PC-3 (cell line): ENCODE data around the gene POLA1. TPM values are rescaled to one million over a fixed set of nuclear protein-coding genes. Genes with fewer than 3 reads are reported as not detected.

ENCODE experiments used
- ATAC-seq: fragments of 200-7000 bp; cut with Tn5 transposase; 2 replicates; pipeline ENCODE4 v1.9.1; 2020; ENCODE audit warnings: mild to moderate bottlenecking, moderate library complexity
- BruUV-seq: library from RNA; stranded (reverse); fragments of 400-500 nt; replicated peaks from 2 replicates; lab custom pipeline; 2021; lab: Mats Ljungman, UMichigan
- CTCF ChIA-PET: fragments of 300-600 bp; sonication (Branson Sonifier 250); formaldehyde crosslinking; loops from one replicate; lab custom pipeline; 2022; ENCODE audit warnings: antibody characterized with exemption; lab: Charles Lee
- POLR2A ChIA-PET: fragments of 300-600 bp; sonication (Branson Sonifier 250); formaldehyde crosslinking; loops from one replicate; lab custom pipeline; 2022; ENCODE audit warnings: antibody characterized with exemption; ENCODE audit not compliant: unreplicated experiment; lab: Charles Lee
- DNase-seq: peaks from one replicate; pipeline ENCODE4 v3.0.0-alpha.2; 2015
- H2AFZ ChIP-seq: fragments of 300-600 bp; sonication (generic); 2 replicates; pipeline ENCODE4 v1.6.0; 2016; ENCODE audit warnings: antibody characterized with exemption, low read length
- H3F3A ChIP-seq: fragments of 300-600 bp; sonication (generic); one replicate; pipeline ENCODE4 v1.6.0; 2017; ENCODE audit warnings: antibody characterized with exemption, low read length, control low read depth, mild to moderate bottlenecking; ENCODE audit not compliant: unreplicated experiment
- H3K27ac ChIP-seq: fragments of 300-600 bp; sonication (generic); 2 replicates; pipeline ENCODE4 v1.5.1; 2016; ENCODE audit warnings: mild to moderate bottlenecking, low read length
- H3K27me3 ChIP-seq: fragments of 300-600 bp; sonication (generic); 2 replicates; pipeline ENCODE4 v1.6.1; 2016; ENCODE audit warnings: low read length, mixed read lengths
- H3K36me3 ChIP-seq: fragments of 300-600 bp; sonication (generic); 2 replicates; pipeline ENCODE4 v1.6.1; 2016; ENCODE audit warnings: low read depth, mixed run types, low read length, mixed read lengths
- H3K4me1 ChIP-seq: fragments of 300-600 bp; sonication (generic); 2 replicates; pipeline ENCODE4 v1.5.1; 2016; ENCODE audit warnings: low read length; ENCODE audit not compliant: insufficient read depth
- H3K4me2 ChIP-seq: fragments of 300-600 bp; sonication (generic); 2 replicates; pipeline ENCODE4 v1.6.0; 2016; ENCODE audit warnings: low read length
- H3K4me3 ChIP-seq: fragments of 300-600 bp; sonication (generic); 2 replicates; pipeline ENCODE4 v1.5.1; 2016; ENCODE audit warnings: mild to moderate bottlenecking, low read length, mixed read lengths
- H3K79me2 ChIP-seq: fragments of 300-600 bp; sonication (generic); 2 replicates; pipeline ENCODE4 v1.6.1; 2017; ENCODE audit warnings: low read length, mixed read lengths
- H3K9ac ChIP-seq: fragments of 300-600 bp; sonication (generic); 2 replicates; pipeline ENCODE4 v1.6.0; 2016; ENCODE audit warnings: mild to moderate bottlenecking, low read length
- H3K9me2 ChIP-seq: fragments of 300-600 bp; sonication (generic); replicated peaks from 2 replicates; pipeline ENCODE4 v1.6.1; 2016; ENCODE audit warnings: mixed run types, low read length, mixed read lengths
- H3K9me3 ChIP-seq: fragments of 300-600 bp; sonication (generic); 2 replicates; pipeline ENCODE4 v1.6.1; 2016; ENCODE audit warnings: low read length, mixed read lengths
- H4K20me1 ChIP-seq: fragments of 300-600 bp; sonication (generic); 2 replicates; pipeline ENCODE4 v1.6.1; 2016; ENCODE audit warnings: low read length, mixed read lengths
- EZH2 ChIP-seq: fragments of 300-600 bp; sonication (generic); IDR thresholded peaks from one replicate; pipeline ENCODE4 v1.6.1; 2017; ENCODE audit warnings: antibody characterized with exemption, mild to moderate bottlenecking, low read length; ENCODE audit not compliant: unreplicated experiment
- EZH2phosphoT487 ChIP-seq: fragments of 300-600 bp; sonication (generic); IDR thresholded peaks from 2 replicates; pipeline ENCODE4 v1.6.1; 2018; ENCODE audit warnings: mild to moderate bottlenecking, antibody characterized with exemption, low read length, borderline replicate concordance
- intact Hi-C: fragments of 100-400 bp; cut with micrococcal nuclease; formaldehyde crosslinking; loops from 2 replicates; pipeline ENCODE4 v1.9.0; 2023
- total RNA-seq: library from RNA; depleted of rRNA; stranded (reverse); fragments of >200 nt; gene quantifications from 2 replicates; pipeline ENCODE4 v1.2.3, GENCODE V29; 2014
- TF ChIP-seq, protein P1 (sequence below): fragments of 300-600 bp; sonication (generic); conservative IDR thresholded peaks from 2 replicates; pipeline ENCODE4 v1.5.1; 2017; ENCODE audit warnings: antibody characterized with exemption, low read depth, mild to moderate bottlenecking, low read length

POLA1 gene
- total RNA-seq, 1 experiment from 2014 or later: 19.6 TPM

DNA sequence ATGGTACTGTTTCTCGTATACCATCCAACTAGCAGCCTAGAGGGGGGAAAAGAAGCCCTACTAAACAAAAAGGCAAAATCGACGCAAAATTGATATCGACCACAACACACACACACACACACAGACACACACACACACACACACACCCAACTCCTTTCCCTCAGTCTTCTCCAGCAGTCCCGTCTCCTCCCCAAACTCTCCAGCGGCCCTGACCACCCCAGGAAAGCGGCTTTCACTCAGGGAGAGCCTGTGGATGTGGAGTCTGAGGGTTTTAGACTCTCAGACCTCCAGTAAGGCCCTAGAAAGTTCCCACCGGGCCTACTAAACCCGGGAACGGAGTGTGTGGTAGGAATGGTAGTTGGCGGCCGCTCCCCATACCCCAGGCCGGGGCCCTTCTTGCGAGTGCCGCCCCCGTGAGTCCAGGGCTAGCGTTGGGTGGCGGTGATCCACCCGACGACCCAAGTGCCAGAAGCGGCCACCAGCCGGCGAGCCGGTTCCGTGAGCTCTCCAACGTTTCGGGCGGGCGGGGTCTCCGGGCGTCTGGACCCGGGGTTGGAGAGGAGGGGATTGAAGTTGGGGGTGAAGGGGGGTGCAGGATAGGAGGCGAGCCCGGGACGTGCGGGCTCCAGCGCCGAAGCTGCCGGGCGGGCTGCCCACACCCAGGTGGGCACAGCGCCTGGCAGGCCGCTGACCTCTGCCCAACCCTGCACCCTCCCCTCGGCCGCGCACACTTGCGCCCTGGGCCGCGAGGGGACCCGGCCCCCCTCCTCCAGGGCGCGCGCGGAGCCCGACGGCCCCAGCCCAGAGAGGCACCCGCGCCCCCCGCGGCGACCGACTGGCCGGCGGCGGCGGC is 308.3 kb downstream of the POLA1 start:
- no peak for DNase-seq
- Histone ChIP-seq H2AFZ (no peak overlapping the region), H3K9ac (no peak overlapping the region), H3K4me3 (no peak overlapping the region), H4K20me1 (no peaks in the 10 kb centered on the region), H3K36me3 (no peaks in the 10 kb centered on the region), H3K4me2 (no peak overlapping the region), H3K4me1 (peaks cover 8% of the 10 kb centered on the region; the same call in 1 of the 2 replicates), H3K9me2 (no peaks in the 10 kb centered on the region), H3K27ac (no peak overlapping the region), H3K9me3 (no peaks in the 10 kb centered on the region), H3K79me2 (no peaks in the 10 kb centered on the region), H3K27me3 (peaks cover 45% of the 10 kb centered on the region), H3F3A (no peaks in the 10 kb centered on the region)
- POLR2A ChIA-PET: no interaction called here
- intact Hi-C loops: loop anchor here (10.0 kb wide), 1 partner anchor 167 kb away; no protein-coding TSS in a partner anchor
- CTCF ChIA-PET: no interaction called here
- BruUV-seq: no TSS peak
- ATAC-seq: no peak
- TF ChIP-seq EZH2 (no peak), EZH2phosphoT487 (no peak)
- TF ChIP-seq, protein P1, sequence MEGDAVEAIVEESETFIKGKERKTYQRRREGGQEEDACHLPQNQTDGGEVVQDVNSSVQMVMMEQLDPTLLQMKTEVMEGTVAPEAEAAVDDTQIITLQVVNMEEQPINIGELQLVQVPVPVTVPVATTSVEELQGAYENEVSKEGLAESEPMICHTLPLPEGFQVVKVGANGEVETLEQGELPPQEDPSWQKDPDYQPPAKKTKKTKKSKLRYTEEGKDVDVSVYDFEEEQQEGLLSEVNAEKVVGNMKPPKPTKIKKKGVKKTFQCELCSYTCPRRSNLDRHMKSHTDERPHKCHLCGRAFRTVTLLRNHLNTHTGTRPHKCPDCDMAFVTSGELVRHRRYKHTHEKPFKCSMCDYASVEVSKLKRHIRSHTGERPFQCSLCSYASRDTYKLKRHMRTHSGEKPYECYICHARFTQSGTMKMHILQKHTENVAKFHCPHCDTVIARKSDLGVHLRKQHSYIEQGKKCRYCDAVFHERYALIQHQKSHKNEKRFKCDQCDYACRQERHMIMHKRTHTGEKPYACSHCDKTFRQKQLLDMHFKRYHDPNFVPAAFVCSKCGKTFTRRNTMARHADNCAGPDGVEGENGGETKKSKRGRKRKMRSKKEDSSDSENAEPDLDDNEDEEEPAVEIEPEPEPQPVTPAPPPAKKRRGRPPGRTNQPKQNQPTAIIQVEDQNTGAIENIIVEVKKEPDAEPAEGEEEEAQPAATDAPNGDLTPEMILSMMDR: no peak

DNA sequence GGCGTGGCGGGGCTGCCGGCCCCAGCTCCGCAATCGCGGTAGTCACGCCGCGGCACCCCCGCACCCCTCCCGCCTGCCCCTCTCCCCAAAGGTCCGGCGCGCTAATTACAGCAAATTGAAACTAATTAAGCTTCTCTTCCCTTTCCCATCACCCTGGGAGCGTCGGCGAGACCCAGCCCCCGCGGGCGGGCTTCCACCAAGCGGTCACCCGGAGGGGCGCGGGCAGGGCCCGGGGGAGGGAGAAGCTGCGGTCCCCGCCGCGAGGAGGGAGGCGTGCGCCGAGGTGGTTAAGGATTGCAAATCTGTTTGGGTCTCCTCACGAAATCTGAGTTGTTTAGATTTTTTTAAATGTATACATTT is 308.9 kb downstream of the POLA1 start:
- TF ChIP-seq EZH2: no peak
- TF ChIP-seq EZH2phosphoT487: no peak
- TF ChIP-seq, protein P1: no peak
- peaks cover 51% of the 10 kb centered on the region for H3K27me3 ChIP-seq

More for the DNA sequence above, 308.9 kb downstream of the POLA1 start:
- no peaks in the 10 kb centered on the region for H3K9me2 ChIP-seq
- no peaks in the 10 kb centered on the region for H3K36me3 ChIP-seq
- H3K4me2 ChIP-seq: no peak overlapping the region
- intact Hi-C loops: loop anchor here (10.0 kb wide), 1 partner anchor 168 kb away; no protein-coding TSS in a partner anchor
- H3K79me2 ChIP-seq: no peaks in the 10 kb centered on the region
- no peaks in the 10 kb centered on the region for H4K20me1 ChIP-seq
- DNase-seq: no peak
- peaks cover 8% of the 10 kb centered on the region; the same call in 1 of the 2 replicates for H3K4me1 ChIP-seq
- H3F3A ChIP-seq: no peaks in the 10 kb centered on the region
- no peak overlapping the region for H3K9ac ChIP-seq
- no peak for ATAC-seq
- H3K27ac ChIP-seq: no peak overlapping the region
- H2AFZ ChIP-seq: no peak overlapping the region
- H3K9me3 ChIP-seq: no peaks in the 10 kb centered on the region
- BruUV-seq: no TSS peak
- POLR2A ChIA-PET: no interaction called here
- no peak overlapping the region for H3K4me3 ChIP-seq
- CTCF ChIA-PET: no interaction called here
